ENCODE measurements around the gene MCMBP.

- TF ChIP-seq, protein P1, sequence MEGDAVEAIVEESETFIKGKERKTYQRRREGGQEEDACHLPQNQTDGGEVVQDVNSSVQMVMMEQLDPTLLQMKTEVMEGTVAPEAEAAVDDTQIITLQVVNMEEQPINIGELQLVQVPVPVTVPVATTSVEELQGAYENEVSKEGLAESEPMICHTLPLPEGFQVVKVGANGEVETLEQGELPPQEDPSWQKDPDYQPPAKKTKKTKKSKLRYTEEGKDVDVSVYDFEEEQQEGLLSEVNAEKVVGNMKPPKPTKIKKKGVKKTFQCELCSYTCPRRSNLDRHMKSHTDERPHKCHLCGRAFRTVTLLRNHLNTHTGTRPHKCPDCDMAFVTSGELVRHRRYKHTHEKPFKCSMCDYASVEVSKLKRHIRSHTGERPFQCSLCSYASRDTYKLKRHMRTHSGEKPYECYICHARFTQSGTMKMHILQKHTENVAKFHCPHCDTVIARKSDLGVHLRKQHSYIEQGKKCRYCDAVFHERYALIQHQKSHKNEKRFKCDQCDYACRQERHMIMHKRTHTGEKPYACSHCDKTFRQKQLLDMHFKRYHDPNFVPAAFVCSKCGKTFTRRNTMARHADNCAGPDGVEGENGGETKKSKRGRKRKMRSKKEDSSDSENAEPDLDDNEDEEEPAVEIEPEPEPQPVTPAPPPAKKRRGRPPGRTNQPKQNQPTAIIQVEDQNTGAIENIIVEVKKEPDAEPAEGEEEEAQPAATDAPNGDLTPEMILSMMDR (IDR thresholded peaks at IDR 0.05; ENCODE audit: borderline replicate concordance, extremely low read depth, low read length, poor library complexity, severe bottlenecking): no peak
- no peak for TF ChIP-seq EZH2 (IDR thresholded peaks at IDR 0.05; ENCODE audit: borderline replicate concordance, low read depth, low read length, severe bottlenecking)
These were observed at the start of gene MCMBP for GRCh38 chr10:119872610-119872859.
